ENCODE data around the gene TRIO.

DNA sequence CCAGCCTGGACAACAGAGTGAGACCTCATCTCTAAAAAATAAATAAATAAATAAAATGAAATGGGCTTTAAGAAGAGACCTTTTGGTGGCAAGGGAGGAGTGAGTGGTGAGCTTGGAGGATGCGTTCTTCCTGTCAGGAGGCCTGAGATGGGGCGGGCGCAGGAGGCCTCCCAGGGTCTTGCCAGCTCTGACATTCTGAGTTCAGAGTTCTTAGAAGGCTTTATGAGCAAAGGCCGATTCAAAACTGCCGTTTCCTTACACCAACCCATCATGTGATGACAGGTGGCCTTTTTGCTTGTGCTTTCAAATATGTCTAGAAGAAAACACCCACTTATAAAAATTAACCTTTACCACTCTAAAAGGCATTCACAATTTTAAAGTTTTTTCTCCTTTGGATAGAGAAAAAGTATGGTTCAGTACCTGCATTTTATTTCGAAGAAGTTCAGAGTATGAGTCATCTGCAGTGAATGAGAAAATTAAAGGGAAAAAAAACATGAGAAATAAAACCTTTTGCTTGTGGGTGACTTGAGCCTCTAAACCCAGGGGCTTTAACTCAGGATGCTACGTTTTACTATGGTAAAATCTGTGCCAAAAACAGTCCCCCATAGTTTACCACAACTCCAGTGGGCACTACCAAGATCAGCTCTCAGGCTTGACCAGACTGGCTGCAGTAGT lies 281.0 kb downstream of the TRIO start:
- TF ChIP-seq EZH2 (IDR thresholded peaks at IDR 0.05; ENCODE audit: low read length, unreplicated experiment): no peak
- TF ChIP-seq CTCF (conservative IDR thresholded peaks at IDR 0.05; ENCODE audit: low read depth, low read length): no peak
- no peak for TF ChIP-seq EZH2phosphoT487 (IDR thresholded peaks at IDR 0.05; ENCODE audit: borderline replicate concordance, low read length)
